C4-2B (cell line): ENCODE data around the gene AQP4.

ENCODE experiments used
- H3K27ac ChIP-seq: fragments of 450-650 bp; 2 replicates; pipeline ENCODE4 v1.5.1; 2017
- CTCF ChIP-seq: fragments of 450-650 bp; conservative IDR thresholded peaks from 2 replicates; pipeline ENCODE4 v1.5.1; 2017; ENCODE audit warnings: mild to moderate bottlenecking
- ZFX ChIP-seq: fragments of 450-650 bp; IDR thresholded peaks from 2 replicates; pipeline ENCODE4 v1.6.1; 2017

Gene AQP4

GRCh38 chr18:26888259-26888658 is 22.8 kb upstream of the AQP4 start:
- TF ChIP-seq CTCF: no peak
- TF ChIP-seq ZFX: no peak
- H3K27ac ChIP-seq: no peak overlapping the region

- no peak overlapping the region for H3K27ac ChIP-seq
- TF ChIP-seq ZFX (no peak), CTCF (no peak)
Observed at GRCh38 chr18:26875040-26875654, 9.6 kb upstream of the AQP4 start.

GRCh38 chr18:26874283-26874682 is 8.8 kb upstream of the AQP4 start:
- TF ChIP-seq CTCF (no peak), ZFX (no peak)
- no peak overlapping the region for H3K27ac ChIP-seq

GRCh38 chr18:26869640-26870039 is 4.1 kb upstream of the AQP4 start:
- TF ChIP-seq ZFX (no peak), CTCF (no peak)
- no peak overlapping the region for H3K27ac ChIP-seq

GRCh38 chr18:26868968-26869586 is 3.6 kb upstream of the AQP4 start:
- TF ChIP-seq ZFX (no peak), CTCF (no peak)
- H3K27ac ChIP-seq: no peak overlapping the region

GRCh38 chr18:26867471-26867870 is 2.0 kb upstream of the AQP4 start:
- TF ChIP-seq CTCF (no peak), ZFX (no peak)
- H3K27ac ChIP-seq: no peak overlapping the region

- no peak for TF ChIP-seq ZFX
- TF ChIP-seq CTCF: no peak
- no peak overlapping the region for H3K27ac ChIP-seq
Observed at GRCh38 chr18:26864658-26865057, 849 bp downstream of the AQP4 start.
